Skin epidermis (tissue), 12 donors: ENCODE results near the gene COL21A1.
A peak's percentile ranks its signal among the peaks of the same experiment; 100 is the strongest.

ENCODE experiments used
- H3K27ac ChIP-seq, 21 experiments: fragments of 200-600 bp; sonication (generic) in 11 of 21; one replicate each; pipeline ENCODE4 v1.5.0; 2020; ENCODE audit warnings: mild to moderate bottlenecking in 3 of 21, inconsistent platforms in 2 of 21, moderate library complexity in 2 of 21
- H3K4me3 ChIP-seq, 7 experiments: fragments of 200-600 bp; sonication (generic) in 2 of 7; one replicate each; pipeline ENCODE4 v1.5.0; 2020; ENCODE audit warnings: inconsistent platforms in 2 of 7, mild to moderate bottlenecking in 2 of 7, moderate library complexity in 1 of 7

Gene COL21A1

DNA sequence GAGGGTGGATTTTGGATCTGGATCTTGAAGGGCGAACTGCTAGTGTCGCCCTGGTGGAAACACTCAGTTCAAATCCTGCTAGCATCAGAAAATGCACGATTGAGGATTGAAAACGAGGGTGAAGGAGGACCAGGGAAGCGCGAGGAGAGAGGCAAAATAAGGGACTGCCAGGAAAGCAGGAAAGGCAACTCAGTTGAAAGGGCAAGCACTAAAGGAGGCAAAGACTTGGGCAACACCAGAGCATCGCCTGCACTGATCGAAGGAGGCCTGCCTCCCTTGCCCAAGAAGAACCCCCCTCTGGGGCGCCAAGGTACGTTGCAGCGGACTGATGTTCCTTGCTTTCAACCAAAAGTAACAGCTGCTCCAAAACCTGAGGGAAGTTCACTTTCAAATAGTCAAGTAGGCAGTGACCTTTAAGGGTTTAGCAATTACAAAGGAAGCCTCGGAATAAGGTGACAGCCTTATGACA is 308 bp upstream of the COL21A1 start:
- H3K27ac ChIP-seq = peak overlapping the region in 9 of 21 experiments; percentile 14 to 57 (median 41)
- peak overlapping the region; percentile 17 to 52 (median 38) for H3K4me3 ChIP-seq

DNA sequence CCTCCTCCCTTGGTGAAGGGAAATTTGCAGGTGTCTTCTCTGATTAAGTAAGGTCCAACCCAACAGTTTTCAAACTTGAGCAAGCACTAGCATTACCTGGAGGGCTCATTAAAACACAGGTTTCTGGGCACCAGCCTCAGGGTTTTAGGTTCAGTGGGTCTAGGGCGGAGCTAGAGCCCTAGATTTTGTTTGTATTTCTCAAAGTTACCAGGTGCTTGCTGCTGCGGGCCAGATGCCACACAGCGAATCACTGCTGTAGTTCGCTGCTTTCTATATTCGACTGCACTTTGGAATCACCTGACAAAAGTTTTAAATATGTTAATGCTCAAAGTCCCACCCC is 869 bp downstream of the COL21A1 start:
- H3K27ac ChIP-seq = peak overlapping the region in 9 of 21 experiments; percentile 1 to 57 (median 41)

DNA sequence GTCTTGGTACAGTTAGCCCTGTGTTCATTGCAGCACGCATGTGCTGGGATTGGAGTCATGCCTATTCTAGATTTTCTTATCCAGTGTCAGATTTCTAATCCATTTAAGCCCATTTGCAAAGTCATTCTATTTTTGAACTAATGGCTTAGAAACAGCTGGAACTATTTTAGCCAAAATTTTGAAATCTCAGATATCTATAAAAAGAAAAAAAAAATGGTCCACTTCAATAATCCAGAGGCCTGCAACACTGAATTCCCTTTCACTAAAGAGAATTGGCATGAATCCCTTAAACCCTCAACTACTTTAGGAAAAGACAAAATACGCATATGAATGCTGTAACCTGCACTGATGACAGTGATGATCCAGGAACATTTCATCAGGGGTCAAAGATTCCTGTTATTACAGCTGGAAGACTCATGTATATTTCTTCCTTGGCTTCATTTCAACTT is 1.5 kb downstream of the COL21A1 start:
- peak overlapping the region in 2 of 7 experiments; percentile 49 to 52 for H3K4me3 ChIP-seq

More for the DNA sequence above, 869 bp downstream of the COL21A1 start:
- peak overlapping the region in 5 of 7 experiments; percentile 17 to 52 (median 46) for H3K4me3 ChIP-seq

DNA sequence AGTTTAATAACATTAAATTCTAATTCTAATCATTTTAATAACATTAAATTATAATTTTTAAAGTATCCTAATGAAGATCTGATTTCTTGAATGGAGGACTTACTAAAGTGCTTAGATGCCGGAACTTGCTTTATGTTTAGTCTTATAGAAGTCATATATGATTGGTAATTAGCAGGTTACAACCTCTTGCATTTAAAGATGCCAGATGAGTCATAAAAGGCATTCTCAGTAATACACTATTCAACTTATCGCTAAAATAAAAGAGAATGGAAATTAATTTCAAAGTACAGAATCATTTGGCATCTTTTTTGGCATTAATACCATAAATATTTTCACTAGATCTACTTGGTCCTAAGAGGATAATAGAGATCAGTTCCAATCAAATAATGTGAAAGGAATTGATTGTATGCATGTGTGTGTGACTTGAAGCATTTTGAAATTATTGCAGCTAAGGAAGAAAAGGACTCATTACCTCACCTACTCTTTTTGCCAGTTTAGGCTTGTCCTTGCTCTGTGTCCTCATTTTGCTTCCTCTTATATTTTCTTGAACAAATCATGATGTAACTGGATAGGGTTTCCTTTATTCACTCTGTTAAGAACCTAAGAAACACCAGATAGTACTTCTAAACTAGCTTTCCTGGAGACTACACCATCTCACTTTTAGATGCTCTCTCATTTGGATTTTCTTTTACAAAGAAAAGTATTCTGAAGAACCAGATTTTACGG is 2.7 kb downstream of the COL21A1 start:
- no peak overlapping the region for H3K4me3 ChIP-seq
- H3K27ac ChIP-seq = peak overlapping the region in 2 of 21 experiments; percentile 8 to 19

More for the DNA sequence above, 1.5 kb downstream of the COL21A1 start:
- peak overlapping the region in 5 of 21 experiments; percentile 1 to 41 (median 25) for H3K27ac ChIP-seq

DNA sequence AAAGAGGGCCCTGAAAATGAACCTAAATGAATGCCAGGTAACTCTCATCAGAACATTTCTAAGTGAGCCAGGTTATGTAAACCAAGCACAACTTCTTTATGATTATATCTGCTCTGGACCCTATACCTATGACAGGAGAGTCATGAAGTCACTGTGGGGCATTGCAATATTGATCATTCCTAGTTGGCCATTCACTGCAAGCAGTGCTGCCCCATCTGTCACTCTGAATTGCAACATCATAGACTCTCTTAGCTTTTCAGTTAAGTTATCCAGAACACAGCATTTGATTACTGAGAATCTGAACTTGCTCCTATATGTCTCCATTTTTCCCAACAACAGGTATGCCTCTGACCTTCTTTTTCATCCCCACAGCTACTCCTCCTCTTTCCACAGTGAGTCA is 3.3 kb downstream of the COL21A1 start:
- Histone ChIP-seq H3K27ac (peak overlapping the region in 3 of 21 experiments; percentile 7 to 34 (median 8)), H3K4me3 (no peak overlapping the region)

DNA sequence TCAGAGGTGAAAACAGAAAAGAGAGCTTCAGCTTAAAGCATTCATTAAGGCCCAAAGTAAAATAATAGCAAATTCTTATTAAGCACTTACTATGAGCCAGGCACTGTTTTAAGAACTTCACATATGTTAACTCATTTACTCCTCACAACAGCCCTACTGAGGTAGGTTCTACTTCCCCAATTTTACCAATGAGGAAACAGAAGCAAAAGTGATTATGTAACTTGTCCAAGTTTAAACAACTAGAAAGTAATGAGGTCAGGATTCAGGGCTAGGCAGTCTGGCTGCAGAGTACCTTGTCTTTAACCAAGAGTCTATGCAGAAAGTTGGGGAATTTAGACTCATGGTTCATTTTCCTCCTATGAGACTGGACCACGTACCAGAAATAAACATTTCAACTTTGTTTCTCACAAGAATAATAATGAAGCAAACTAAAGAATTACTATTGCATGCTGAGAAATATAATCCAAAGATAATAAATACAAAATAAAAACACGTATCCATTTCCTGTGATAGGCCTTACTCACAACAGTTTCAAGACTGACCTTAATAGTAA is 3.8 kb downstream of the COL21A1 start:
- no peak overlapping the region for H3K4me3 ChIP-seq
- H3K27ac ChIP-seq = peak overlapping the region in 2 of 21 experiments; percentile 7 to 34

DNA sequence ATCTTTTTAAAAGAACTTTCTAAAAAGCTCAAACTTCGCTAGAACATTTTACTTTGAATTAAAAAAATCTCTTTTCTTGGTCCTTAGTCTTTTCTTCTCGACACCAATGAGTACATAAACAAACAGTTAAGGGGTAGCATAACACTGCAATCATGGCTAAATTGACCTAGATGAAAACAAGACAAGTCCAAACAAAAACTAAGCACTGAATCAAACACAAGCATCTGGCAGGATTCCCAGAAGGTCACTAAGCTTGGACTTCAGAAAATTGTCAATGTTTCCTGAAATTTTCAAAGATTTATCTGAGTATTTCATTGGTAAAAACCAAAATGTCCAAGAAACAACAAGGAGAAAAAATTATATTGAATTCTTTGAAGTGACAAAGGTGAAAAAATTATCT is 5.0 kb downstream of the COL21A1 start:
- no peak overlapping the region for H3K4me3 ChIP-seq
- H3K27ac ChIP-seq = no peak overlapping the region

DNA sequence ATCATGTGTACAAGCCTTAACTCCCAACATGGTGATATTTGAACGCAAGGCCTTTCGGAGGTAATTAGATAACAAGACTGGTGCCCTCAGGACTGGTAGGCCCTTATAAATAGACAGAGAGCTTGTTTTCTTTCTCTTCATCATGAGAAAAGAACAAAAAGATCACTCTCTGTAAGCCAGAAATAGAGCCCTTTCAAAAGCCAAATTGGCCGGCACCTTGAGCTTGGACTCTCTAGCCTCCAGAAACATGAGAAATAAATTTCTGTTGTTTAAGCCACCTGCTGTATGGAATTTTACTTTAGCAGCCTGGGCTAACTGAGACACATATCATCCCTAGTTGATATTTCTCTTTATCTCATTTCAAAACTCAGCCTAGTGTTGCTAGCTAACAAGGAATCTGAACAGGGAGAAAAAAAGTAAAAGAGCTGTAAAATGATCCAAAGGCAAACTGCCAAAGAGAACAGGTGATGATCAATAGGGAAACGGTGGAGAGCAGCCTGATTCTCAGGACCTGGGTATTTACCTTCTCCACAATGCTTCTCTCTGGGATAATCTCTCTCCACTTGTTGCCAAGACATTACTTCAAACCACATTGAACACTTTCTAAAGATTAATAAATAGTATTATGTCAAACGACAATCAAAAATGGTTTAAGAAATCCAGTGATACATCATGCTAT is 6.1 kb downstream of the COL21A1 start:
- H3K27ac ChIP-seq = peak overlapping the region in 1 of 21 experiments; percentile 20
- H3K4me3 ChIP-seq = no peak overlapping the region

DNA sequence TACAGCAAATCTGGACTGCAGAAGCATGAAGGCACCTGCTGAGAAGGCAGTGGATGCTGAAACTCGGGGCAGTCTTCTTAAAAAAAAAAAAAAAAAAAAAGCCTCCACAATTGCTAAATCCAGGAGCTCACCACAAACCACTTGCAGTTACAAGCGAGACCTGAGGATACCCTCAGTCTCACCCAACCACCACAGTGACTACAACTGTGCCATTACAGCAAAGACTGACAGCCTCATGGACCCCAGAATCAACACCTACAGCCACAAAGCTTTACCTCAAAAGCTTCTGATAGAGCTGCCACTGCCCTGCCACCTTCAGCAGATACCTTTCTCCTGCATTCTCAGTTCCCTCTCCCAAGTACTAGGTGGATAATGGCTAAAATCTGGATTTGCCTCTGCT is 9.0 kb downstream of the COL21A1 start:
- Histone ChIP-seq H3K27ac (no peak overlapping the region), H3K4me3 (no peak overlapping the region)

DNA sequence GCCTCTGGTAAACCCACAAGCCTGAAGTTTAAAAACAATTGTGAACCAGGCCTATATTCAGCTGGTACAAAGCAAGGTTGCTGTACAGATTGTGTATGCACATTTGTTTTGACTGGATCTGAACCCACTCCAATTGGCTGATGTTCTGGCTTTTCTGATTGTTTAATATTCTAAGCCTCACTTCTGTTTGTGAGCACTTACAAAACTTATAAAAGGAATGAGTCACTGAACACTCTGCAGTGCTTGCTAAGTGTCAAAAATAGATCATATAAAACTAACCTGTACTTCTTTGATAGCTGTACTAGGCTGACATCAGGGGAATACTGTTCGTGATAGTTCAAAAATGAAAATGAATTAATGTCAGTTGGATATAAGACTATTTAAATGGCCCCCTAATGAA is 12.1 kb downstream of the COL21A1 start:
- no peak overlapping the region for H3K4me3 ChIP-seq
- peak overlapping the region in 1 of 21 experiments; percentile 4 for H3K27ac ChIP-seq

DNA sequence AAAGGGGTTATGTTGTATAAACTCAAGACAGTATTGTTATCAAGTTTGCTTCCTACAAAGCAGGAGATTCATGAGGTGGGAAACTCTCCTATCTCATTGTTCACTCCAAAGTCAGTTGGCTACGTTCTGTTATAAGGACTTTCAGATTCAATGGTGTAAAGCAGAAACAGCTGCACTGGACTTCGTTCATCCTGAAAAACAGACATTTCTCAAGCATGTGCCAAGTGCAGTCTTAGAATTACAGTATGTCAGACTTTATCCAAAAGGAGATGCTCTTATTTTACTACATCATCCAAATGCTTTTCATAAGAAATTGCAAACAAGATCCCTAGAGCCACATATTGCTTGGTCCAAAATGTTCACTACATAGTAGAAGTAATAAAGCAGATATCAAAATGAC is 14.9 kb downstream of the COL21A1 start:
- Histone ChIP-seq H3K4me3 (no peak overlapping the region), H3K27ac (no peak overlapping the region)

DNA sequence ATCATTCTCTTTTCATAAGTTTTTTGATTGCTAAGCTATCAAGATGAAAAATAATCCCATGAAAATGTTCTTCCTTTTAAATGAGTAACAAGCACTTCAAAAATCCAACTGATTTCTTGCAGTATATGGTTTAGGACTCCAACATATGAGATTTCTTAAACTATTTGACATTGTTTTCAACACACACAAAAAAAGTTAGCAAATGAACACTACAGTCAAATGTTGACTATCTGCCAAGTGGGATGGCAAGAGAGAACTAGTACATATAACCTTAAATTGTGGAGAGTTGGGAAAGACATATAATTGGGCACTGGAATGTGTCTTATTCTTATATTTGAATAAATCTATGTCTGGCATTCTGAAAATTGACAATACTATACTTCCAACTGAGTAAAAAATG is 15.6 kb downstream of the COL21A1 start:
- Histone ChIP-seq H3K27ac (no peak overlapping the region), H3K4me3 (no peak overlapping the region)

DNA sequence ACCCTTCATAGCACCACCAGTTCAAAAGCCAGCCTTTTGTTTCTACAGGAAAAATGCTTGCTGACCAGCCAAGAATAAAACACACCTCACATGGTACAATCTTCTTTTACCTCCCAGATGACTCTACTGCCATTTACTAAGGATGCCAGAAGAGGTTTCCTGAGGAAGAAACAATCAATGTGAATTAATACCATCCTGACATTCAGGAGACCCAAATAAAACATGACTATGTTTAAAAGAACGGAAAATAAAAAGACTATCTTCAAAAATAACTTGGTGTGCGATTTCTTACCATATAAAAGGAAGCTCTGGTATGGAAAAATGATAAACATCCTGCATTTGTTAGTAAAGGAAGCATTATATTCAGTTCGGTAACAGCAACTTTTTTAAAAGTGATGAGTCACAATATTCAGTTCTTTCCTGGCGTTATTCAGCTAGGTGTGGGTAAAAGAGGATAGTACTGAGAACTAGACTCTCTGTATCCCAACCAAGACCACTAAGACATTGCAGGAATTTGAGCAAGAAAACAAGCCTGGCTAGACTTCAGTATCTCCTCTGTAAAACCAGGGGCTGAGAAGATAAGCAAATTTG is 16.3 kb downstream of the COL21A1 start:
- H3K4me3 ChIP-seq = no peak overlapping the region
- no peak overlapping the region for H3K27ac ChIP-seq

DNA sequence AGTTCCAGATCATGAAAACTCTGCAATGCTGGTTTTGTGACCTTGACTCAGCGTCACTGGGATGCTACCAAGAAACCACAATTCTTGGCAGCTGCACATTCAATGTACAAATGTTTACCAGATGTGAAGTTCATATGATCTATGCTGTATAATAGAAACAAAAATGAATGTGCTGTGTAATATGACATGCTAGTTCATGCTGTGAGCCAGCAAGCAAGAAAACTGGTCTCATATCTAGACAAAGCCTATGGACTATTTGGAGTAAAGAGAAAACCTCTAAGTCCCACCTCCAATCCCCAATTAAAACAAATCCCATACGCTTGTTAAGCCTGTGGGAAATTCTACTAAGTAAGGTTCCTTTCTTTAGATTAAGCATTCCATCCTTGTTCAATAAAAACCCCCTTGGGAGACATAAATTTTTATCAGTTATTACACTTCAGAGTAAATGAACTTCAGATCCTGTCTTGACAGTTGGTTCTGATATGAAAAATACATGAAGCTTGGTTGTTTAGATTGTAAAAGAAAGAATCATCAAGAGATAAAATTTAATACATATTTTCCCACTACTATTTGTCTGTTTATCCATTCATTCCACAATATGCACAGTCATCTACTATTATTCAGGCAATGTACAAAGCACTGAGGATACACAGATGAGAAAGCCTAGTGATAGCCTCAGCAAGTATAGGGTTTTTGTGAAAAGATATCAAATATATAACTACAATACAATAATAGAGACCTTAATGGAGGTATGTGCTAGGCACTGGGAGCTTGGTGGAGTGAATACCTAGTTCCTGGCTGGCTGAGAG is 20.1 kb downstream of the COL21A1 start:
- H3K27ac ChIP-seq = peak overlapping the region in 3 of 21 experiments; percentile 4 to 31 (median 11)
- H3K4me3 ChIP-seq = no peak overlapping the region

DNA sequence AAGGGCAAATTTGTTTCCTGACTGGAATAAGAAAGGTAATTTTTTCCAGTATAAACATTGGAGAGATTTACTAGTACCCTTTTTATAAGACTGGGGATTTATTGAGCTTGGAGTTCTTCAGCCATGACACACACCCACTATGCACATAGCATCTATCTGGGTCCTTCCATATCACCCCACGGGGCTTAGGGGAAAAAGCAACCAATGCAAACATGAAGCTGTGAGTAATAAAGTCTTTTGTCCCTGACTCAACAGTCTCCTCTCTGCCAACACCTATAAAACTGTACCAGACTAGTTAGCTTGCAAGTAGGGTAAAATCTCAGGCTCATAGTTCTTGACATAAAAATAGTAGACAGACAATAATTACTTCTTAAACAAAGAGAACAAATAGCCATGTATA is 23.4 kb downstream of the COL21A1 start:
- no peak overlapping the region for H3K4me3 ChIP-seq
- H3K27ac ChIP-seq = peak overlapping the region in 1 of 21 experiments; percentile 20

DNA sequence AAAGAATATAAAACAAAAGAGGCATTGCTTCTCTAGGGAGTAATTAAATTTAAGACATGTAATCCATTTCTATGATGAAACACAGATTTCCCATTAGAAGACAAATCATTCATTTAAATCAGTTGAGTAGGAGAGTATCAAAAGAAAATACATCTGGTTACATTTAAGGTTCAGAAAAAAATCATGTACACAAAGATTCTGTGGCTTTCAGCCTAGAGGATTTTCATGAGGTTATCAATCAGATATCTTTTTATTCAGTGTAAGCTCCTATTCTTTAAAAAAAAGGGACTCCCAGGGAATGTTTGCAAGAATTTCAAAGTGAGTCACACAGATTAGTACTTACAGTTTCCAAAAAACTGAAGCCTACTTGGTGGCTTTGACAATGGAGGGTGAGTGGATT is 24.9 kb downstream of the COL21A1 start:
- H3K27ac ChIP-seq = no peak overlapping the region
- H3K4me3 ChIP-seq = no peak overlapping the region

DNA sequence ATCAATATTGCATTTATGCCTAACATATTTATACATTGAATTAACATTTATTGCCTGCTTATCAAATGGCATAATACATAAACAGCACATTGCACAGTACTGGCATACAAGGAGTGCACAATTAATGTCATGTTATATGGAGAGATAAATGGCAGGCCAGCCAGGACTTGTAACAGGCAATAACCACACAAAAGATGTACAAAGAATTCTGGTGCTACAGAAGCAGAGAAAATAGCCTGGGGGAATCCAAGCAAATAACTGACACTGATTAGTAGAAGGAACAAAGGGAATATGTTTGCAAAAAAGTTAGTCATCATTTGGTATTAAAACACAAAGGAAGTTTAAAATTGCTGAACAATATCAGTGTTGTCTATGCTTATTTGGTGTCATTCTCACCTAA is 27.3 kb downstream of the COL21A1 start:
- H3K27ac ChIP-seq = no peak overlapping the region
- no peak overlapping the region for H3K4me3 ChIP-seq

DNA sequence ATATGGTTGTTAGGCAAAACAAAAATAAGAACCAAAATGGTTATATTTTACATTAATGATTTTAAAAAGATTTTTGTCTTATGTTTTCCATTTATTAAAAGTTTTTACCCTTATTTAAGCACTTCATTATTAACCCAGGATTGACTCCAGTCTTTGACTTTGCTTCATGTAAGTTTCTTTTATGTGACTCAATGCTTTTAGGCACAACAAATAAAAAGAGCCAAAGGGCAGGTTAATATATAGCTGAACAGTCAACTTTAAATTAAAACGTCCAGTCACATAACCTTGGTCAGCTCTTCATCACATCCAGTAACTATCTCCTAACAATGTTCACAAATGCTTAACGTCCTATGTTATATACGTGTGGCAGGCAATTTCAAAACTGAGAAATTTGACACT is 32.7 kb downstream of the COL21A1 start:
- Histone ChIP-seq H3K27ac (no peak overlapping the region), H3K4me3 (no peak overlapping the region)

DNA sequence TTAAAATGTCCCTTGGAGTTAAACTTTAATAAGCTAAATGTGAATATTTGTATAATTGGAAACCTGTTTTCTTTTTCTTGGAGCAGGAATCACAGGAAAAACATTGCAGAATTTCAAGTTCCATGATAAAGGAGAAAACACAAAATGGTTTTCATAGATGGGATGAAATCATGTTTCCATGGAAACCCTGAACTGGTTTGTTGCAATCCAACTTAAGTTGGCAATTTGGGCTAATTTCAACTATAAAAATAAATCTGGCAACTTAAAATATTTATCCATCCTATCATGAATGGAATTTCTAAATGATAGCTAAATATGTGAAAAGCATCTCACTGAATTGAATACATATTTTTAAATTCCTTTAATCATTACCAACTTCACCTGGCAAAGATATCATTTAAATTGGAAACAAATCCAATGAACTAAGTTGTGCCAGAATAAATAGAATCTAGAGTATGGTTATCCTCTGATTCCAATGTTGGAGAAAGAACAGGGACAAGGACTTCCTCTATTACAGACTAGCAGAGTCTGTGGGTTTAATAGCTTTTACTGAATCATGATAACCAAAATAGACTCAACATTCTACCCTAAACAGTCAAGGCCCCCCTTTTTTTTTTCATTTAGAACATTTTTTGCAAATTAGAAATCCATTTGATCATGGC is 33.2 kb downstream of the COL21A1 start:
- Histone ChIP-seq H3K4me3 (no peak overlapping the region), H3K27ac (no peak overlapping the region)
